Esophagus muscularis mucosa (tissue), 4 donors: ENCODE data around the gene MATN1. TPM values are rescaled to one million over a fixed set of nuclear protein-coding genes. Genes with fewer than 3 reads are reported as not detected.

Experiments used
- DNase-seq: peaks from one replicate; pipeline ENCODE4 v3.0.0-alpha.2; 2017; ENCODE audit errors: extremely low spot score
- H3K27ac ChIP-seq, 4 donors: fragments of 200-600 bp; sonication (generic); replicated peaks in 1 of 4; 1 replicate in 3 of 4; 2 replicates in 1 of 4; pipeline ENCODE4 v1.5.1; 2016 to 2019; ENCODE audit warnings: mild to moderate bottlenecking in 1 of 4
- H3K27me3 ChIP-seq, 4 donors: fragments of 200-600 bp; sonication (generic); one replicate each; pipeline versions ENCODE4 v1.5.1 to v1.6.0; 2016 to 2019
- H3K36me3 ChIP-seq, 4 donors: fragments of 200-600 bp; sonication (generic); one replicate each; pipeline ENCODE4 v1.5.1; 2016 to 2019
- H3K4me1 ChIP-seq, 4 donors: fragments of 200-600 bp; sonication (generic); one replicate each; pipeline ENCODE4 v1.5.1; 2016 to 2019
- H3K4me3 ChIP-seq, 4 donors: fragments of 200-600 bp; sonication (generic); 1 replicate in 2 of 4; 2 replicates in 2 of 4; pipeline ENCODE4 v1.5.1; 2016 to 2019; ENCODE audit warnings: mild to moderate bottlenecking in 4 of 4, moderate library complexity in 1 of 4
- H3K9me3 ChIP-seq, 4 donors: fragments of 200-600 bp; sonication (generic); 1 replicate in 3 of 4; 2 replicates in 1 of 4; pipeline ENCODE4 v1.5.1; 2016 to 2019
- EP300 ChIP-seq: sonication (generic); formaldehyde crosslinking; IDR thresholded peaks from one replicate; pipeline ENCODE4 v1.6.1; 2017; ENCODE audit warnings: antibody characterized with exemption
- POLR2A ChIP-seq: fragments of 450-650 bp; IDR thresholded peaks from one replicate; pipeline ENCODE4 v1.6.1; 2017; ENCODE audit warnings: antibody characterized with exemption, moderate library complexity, mild to moderate bottlenecking, low read depth
- POLR2AphosphoS5 ChIP-seq, 2 donors: sonication (generic); formaldehyde crosslinking; IDR thresholded peaks; one replicate each; pipeline ENCODE4 v1.6.1; 2017; ENCODE audit warnings: antibody characterized with exemption in 2 of 2
- WGBS: methylation state at CpG from one replicate; pipeline ENCODE4 v1.1.5; 2018; 5-methylcytosine and 5-hydroxymethylcytosine counted together
- intact Hi-C: fragments of 100-400 bp; cut with DNase I; formaldehyde crosslinking; loops from one replicate; pipeline ENCODE4 v1.15.1; 2023
- total RNA-seq, 4 donors: library from RNA; depleted of rRNA; stranded (reverse); fragments of >200 nt; gene quantifications; one replicate each; pipeline versions ENCODE4 v1.1.0 to v1.2.1, GENCODE V29; 2016
- TF ChIP-seq, protein P1 (sequence below), 3 experiments: fragments of 200-600 bp in 2 of 3; fragments of 450-650 bp in 1 of 3; sonication (generic) in 2 of 3; IDR thresholded peaks; one replicate each; pipeline ENCODE4 v1.5.1; 2017 to 2019; ENCODE audit warnings: antibody characterized with exemption in 3 of 3, mild to moderate bottlenecking in 2 of 3, moderate library complexity in 1 of 3

MATN1 gene
- total RNA-seq, 4 donors from 2014 or later: not detected

DNA sequence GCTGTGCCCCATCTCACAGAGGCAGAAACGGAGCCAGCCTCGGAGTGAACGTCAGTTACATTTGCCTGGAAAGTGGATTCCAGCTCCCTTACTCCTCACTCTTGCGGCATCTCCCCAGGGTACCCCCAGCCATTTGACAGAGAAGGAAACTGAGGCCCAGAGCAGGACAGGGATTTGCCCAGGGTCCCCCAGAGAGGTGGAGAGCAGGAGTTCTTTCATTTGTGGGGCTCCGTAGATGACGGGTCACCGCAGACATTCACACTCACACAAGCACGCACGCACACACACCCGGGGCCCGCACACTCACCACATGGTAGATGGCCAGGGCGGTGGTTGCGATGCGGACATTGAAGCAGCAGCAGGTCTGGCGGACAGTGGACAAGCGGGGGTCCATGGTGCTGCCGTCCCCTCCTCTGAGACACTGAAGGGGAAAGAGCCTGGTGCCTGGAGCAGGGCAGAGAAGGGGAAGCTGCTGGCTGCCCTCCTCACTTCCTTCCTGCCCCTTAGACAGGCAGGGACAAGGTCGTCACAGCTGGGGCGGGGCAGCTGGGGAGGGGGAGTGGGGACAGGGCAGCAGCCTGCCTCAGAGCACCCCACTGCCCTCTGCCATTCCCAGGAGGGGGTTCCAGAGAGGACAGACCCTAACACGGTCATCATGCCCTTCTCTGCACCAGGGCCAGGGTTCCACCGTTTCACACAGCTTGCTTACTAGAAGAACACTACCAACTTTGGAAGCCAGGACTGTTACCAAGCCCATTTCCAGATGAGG is 34.2 kb upstream of the MATN1 start, which contains the start of gene LAPTM5:
TSS of gene LAPTM5 (minus strand) at position 423 of the 769 bp plus-strand sequence. CDS start at position 394, 29 bp downstream.
- 53% methylated on average over 17 of the region's 21 CpGs for WGBS
- Histone ChIP-seq H3K27me3 (peaks cover 0 to 17% (median 0%) of the 10 kb centered on the region in 4 donors), H3K4me3 (peak within 1 kb of the TSS; percentile 41 to 57 (median 44)), H3K36me3 (no peaks in the 10 kb centered on the region), H3K9me3 (no peaks in the 10 kb centered on the region), H3K4me1 (peaks cover 0 to 9% (median 6%) of the 10 kb centered on the region in 4 donors), H3K27ac (peak within 1 kb of the TSS; percentile 61 to 76 (median 68))
- intact Hi-C loops: no loop called here
- peak; percentile 44 to 67 for TF ChIP-seq POLR2AphosphoS5 (IDR thresholded peaks at IDR 0.05)
- TF ChIP-seq, protein P1, sequence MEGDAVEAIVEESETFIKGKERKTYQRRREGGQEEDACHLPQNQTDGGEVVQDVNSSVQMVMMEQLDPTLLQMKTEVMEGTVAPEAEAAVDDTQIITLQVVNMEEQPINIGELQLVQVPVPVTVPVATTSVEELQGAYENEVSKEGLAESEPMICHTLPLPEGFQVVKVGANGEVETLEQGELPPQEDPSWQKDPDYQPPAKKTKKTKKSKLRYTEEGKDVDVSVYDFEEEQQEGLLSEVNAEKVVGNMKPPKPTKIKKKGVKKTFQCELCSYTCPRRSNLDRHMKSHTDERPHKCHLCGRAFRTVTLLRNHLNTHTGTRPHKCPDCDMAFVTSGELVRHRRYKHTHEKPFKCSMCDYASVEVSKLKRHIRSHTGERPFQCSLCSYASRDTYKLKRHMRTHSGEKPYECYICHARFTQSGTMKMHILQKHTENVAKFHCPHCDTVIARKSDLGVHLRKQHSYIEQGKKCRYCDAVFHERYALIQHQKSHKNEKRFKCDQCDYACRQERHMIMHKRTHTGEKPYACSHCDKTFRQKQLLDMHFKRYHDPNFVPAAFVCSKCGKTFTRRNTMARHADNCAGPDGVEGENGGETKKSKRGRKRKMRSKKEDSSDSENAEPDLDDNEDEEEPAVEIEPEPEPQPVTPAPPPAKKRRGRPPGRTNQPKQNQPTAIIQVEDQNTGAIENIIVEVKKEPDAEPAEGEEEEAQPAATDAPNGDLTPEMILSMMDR (IDR thresholded peaks at IDR 0.05): no peak
- no peak for TF ChIP-seq EP300
- TF ChIP-seq POLR2A: peak; percentile 22
- no peak for DNase-seq

DNA sequence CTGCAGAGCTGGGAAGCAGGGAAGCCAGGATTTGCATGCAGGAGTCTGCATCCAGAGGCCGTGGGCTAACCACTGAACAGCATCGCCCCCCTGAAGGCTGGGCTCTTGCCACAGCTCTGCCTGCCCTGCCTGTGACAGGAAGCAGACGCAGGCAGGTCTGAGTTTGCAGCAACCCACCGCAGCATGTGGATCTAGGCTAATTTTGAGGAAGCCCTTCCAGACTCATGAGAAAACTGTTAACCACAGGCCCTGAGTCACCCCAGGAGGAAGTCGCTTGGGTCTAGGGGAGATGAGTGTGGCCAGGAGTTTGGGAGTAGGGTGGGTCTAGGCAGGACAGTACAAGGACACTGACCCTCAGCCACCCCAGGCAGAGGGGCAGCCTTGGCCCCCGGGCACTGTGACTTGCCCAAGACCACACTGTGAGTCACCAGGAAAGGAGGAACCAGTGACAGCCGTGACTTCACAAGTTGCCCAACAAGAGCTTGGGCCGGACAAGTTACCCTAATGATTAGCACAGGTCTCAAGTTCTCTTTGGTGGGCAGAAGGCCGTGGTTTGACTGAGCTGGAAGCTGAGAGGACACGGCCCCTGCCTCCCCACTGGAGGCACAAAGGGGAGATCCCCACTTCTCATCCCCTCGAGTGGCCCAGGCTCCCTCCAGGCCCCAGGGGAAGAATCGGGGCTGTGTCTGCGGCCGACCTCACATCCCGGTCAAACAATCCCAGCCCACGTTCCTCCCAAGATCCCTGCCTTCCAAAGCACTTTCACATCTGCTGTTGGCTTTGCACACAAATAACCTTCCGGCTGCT is 33.4 kb upstream of the MATN1 start:
- intact Hi-C loops: no loop called here
- 68% methylated on average over 14 of the region's 17 CpGs for WGBS
- Histone ChIP-seq H3K9me3 (no peaks in the 10 kb centered on the region), H3K36me3 (no peaks in the 10 kb centered on the region), H3K27me3 (peaks cover 0 to 17% (median 0%) of the 10 kb centered on the region in 4 donors), H3K27ac (peak overlapping the region; percentile 61 to 76 (median 68)), H3K4me1 (peaks cover 0 to 9% (median 6%) of the 10 kb centered on the region in 4 donors), H3K4me3 (peak overlapping the region; percentile 41 to 57 (median 44))
- TF ChIP-seq POLR2AphosphoS5 (IDR thresholded peaks at IDR 0.05) (peak; percentile 21 to 70), EP300 (no peak)
- DNase-seq: peak; percentile 93

DNA sequence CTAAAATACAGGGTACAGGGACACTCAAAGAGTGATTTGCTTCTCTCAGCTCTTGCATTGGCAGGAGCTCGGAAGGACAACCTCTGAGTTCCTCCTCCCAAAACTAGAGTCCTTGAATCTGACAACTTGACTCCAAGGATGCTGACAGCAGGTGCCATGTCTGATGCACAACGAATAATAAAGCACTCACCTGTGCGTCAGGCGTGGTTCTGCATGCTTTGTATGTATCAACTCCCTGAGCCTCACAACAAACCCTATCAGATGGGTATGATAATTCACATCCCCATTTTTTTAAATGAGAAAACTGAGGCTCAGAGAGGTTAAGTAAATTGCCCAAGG is 32.8 kb upstream of the MATN1 start:
- WGBS: 82% methylated on average over 4 of the region's 4 CpGs
- H3K27ac ChIP-seq: peak overlapping the region in 3 of 4 donors; percentile 13 to 76 (median 16)
- TF ChIP-seq POLR2A (no peak), EP300 (no peak), POLR2AphosphoS5 (IDR thresholded peaks at IDR 0.05) (no peak)
- TF ChIP-seq, protein P1 (IDR thresholded peaks at IDR 0.05): no peak

DNA sequence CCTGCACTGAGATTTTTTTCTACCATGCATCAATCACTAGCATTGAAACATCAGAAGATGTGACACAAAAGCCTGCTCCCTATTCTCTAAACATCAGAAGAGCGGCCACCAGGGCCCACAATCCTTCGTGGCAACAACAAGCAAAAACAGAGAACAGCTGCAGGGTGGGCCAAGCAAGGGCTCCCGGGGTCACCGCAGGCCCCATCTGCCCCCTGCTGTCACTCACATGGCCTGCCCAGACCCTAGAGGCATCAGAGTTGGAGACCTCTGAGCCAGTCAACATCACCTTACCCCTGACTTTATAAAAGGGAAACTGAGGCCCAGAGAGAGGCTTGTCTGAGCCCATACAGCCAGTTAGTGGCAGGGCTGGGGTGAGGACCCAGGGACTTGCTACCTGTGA is 32.4 kb upstream of the MATN1 start:
- Histone ChIP-seq H3K36me3 (no peaks in the 10 kb centered on the region), H3K27ac (peak overlapping the region in 3 of 4 donors; percentile 13 to 76 (median 16)), H3K27me3 (peaks cover 0 to 20% (median 0%) of the 10 kb centered on the region in 4 donors), H3K9me3 (no peaks in the 10 kb centered on the region), H3K4me3 (peak overlapping the region; percentile 22 to 57 (median 36)), H3K4me1 (peaks cover 0 to 16% (median 5%) of the 10 kb centered on the region in 4 donors)
- TF ChIP-seq POLR2AphosphoS5 (IDR thresholded peaks at IDR 0.05) (no peak), EP300 (no peak), POLR2A (no peak)
- TF ChIP-seq, protein P1 (IDR thresholded peaks at IDR 0.05): no peak
- no peak for DNase-seq
- intact Hi-C loops: no loop called here
- 74% methylated on average over 4 of the region's 4 CpGs for WGBS

More for the DNA sequence above, 32.8 kb upstream of the MATN1 start:
- H3K9me3 ChIP-seq: no peaks in the 10 kb centered on the region
- peak overlapping the region; percentile 22 to 57 (median 36) for H3K4me3 ChIP-seq
- peaks cover 0 to 17% (median 0%) of the 10 kb centered on the region in 4 donors for H3K27me3 ChIP-seq
- no peaks in the 10 kb centered on the region for H3K36me3 ChIP-seq
- intact Hi-C loops: no loop called here
- DNase-seq: no peak
- peaks cover 0 to 11% (median 6%) of the 10 kb centered on the region in 4 donors for H3K4me1 ChIP-seq

DNA sequence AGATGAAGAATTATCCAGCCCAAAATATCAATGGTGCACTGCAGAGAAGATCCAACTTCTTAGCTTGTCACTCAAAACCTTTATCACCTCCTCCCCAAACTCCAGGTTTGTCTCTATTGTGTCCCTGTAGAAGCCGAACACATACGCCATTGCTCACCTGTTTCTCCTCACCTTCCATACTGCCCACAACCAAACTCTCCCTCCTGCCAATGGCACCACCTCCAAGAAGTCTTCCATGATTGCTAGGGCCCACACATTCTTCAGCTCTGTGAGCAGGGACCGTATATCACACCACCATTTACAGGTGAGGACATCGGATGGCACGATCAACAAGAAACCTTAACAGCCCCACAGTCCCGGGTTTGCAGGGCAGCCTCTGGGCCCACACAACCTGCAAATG is 31.9 kb upstream of the MATN1 start:
- no peaks in the 10 kb centered on the region for H3K9me3 ChIP-seq
- DNase-seq: no peak
- peaks cover 0 to 21% (median 0%) of the 10 kb centered on the region in 4 donors for H3K27me3 ChIP-seq
- TF ChIP-seq POLR2AphosphoS5 (IDR thresholded peaks at IDR 0.05): no peak
- TF ChIP-seq EP300: no peak
- TF ChIP-seq, protein P1 (IDR thresholded peaks at IDR 0.05): no peak
- no peak for TF ChIP-seq POLR2A
- no peaks in the 10 kb centered on the region for H3K36me3 ChIP-seq
- intact Hi-C loops: no loop called here
- 97% methylated on average over 6 of the region's 6 CpGs for WGBS
- no peak overlapping the region for H3K27ac ChIP-seq
- H3K4me3 ChIP-seq: peak overlapping the region in 3 of 4 donors; percentile 28 to 57 (median 43)
- H3K4me1 ChIP-seq: peaks cover 0 to 20% (median 7%) of the 10 kb centered on the region in 4 donors
